ENCODE measurements around the gene MRPS31. TPM values are rescaled to one million over a fixed set of nuclear protein-coding genes. Genes with fewer than 3 reads are reported as not detected.
A peak's percentile ranks its signal among the peaks of the same experiment; 100 is the strongest.

The MRPS31 gene
- total RNA-seq = 10 to 100 TPM; 14.4 to 34.8 (median 17.4) TPM

GRCh38 chr13:40770934-40771618, at the start of gene MRPS31:
MRPS31 (minus strand) TSS chr13:40771190; CDS start chr13:40771136, 54 bp downstream.
- no peaks in the 10 kb centered on the region for H3K9me3 ChIP-seq
- H3K4me1 ChIP-seq = peaks cover 17% of the 10 kb centered on the region
- WGBS = under 1% methylated on average over 38 of the region's 52 CpGs
- DNase-seq (ENCODE audit: low spot score in 2 of 2) = peak; percentile 98
- peak within 1 kb of the TSS; percentile 90 for H3K4me3 ChIP-seq
- H3K36me3 ChIP-seq = peaks cover 6% of the 10 kb centered on the region
- no peak for TF ChIP-seq EP300 (IDR thresholded peaks at IDR 0.05)
- peak in 1 of 2 donors; percentile 59 for TF ChIP-seq POLR2A (IDR thresholded peaks at IDR 0.05)
- peak in 2 of 3 donors; percentile 22 to 90 for TF ChIP-seq POLR2AphosphoS5 (IDR thresholded peaks at IDR 0.05)
- H3K27ac ChIP-seq = peak within 1 kb of the TSS; percentile 91
- H3K27me3 ChIP-seq = no peaks in the 10 kb centered on the region

GRCh38 chr13:40819797-40820315, 48.9 kb upstream of the MRPS31 start:
- no peaks in the 10 kb centered on the region for H3K27me3 ChIP-seq
- no peaks in the 10 kb centered on the region for H3K4me1 ChIP-seq
- peaks cover 10% of the 10 kb centered on the region for H3K9me3 ChIP-seq
- no peak for DNase-seq (ENCODE audit: low spot score in 2 of 2)
- H3K36me3 ChIP-seq = peaks cover 4% of the 10 kb centered on the region
- no peak overlapping the region for H3K4me3 ChIP-seq
- no peak for TF ChIP-seq EP300 (IDR thresholded peaks at IDR 0.05)
- WGBS = 88% methylated on average over 1 of the region's 1 CpG
- no peak overlapping the region for H3K27ac ChIP-seq

DNA sequence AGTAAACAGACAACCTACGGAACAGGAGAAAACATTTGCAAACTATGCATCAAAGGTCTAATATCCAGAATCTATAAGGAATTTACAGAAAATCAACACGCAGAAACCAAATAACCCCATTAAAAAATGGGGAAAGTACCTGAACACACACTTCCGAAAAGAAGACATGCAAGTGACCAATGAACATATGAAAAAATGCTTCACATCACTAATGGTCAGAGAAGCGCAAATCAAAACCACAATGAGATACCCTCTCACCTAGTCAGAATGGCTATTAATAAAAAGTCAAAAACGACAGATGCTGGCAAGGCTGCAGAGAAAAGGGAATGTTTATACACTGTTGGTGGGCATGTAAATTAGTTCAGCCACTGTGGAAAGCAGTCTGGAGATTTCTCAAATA, 47.9 kb upstream of the MRPS31 start:
- Histone ChIP-seq H3K27me3 (no peaks in the 10 kb centered on the region), H3K9me3 (peaks cover 10% of the 10 kb centered on the region), H3K4me3 (no peak overlapping the region), H3K4me1 (no peaks in the 10 kb centered on the region), H3K36me3 (peaks cover 4% of the 10 kb centered on the region), H3K27ac (no peak overlapping the region)
- no peak for DNase-seq (ENCODE audit: low spot score in 2 of 2)
- WGBS = 92% methylated on average over 5 of the region's 5 CpGs
- TF ChIP-seq CTCF (IDR thresholded peaks at IDR 0.05) (no peak), POLR2A (IDR thresholded peaks at IDR 0.05) (no peak), EP300 (IDR thresholded peaks at IDR 0.05) (no peak), POLR2AphosphoS5 (IDR thresholded peaks at IDR 0.05) (no peak)

DNA sequence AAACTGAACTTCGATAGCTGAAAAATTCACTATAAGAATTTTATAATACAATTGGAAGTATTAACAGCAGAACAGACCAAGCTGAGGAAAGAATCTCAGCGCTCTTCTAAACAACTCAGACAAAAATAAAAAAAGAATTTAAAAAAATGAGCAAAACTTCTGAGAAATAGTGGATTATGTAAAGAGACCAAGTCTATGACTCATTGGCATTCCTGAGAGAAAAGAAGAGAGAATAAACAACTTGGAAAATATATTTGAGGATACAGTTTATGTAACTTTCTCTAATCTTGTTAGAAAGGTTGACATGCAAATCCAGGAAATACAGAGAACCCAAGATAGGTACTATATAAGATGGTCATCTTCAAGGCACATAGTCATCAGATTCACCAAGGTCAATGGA, 43.8 kb upstream of the MRPS31 start:
- 98% methylated on average over 2 of the region's 2 CpGs for WGBS
- Histone ChIP-seq H3K27ac (no peak overlapping the region), H3K4me1 (no peaks in the 10 kb centered on the region), H3K36me3 (peaks cover 25% of the 10 kb centered on the region), H3K9me3 (peaks cover 10% of the 10 kb centered on the region), H3K4me3 (no peak overlapping the region), H3K27me3 (no peaks in the 10 kb centered on the region)
- TF ChIP-seq POLR2AphosphoS5 (IDR thresholded peaks at IDR 0.05) (no peak), CTCF (IDR thresholded peaks at IDR 0.05) (no peak), EP300 (IDR thresholded peaks at IDR 0.05) (no peak), POLR2A (IDR thresholded peaks at IDR 0.05) (no peak)
- DNase-seq (ENCODE audit: low spot score in 2 of 2) = no peak

DNA sequence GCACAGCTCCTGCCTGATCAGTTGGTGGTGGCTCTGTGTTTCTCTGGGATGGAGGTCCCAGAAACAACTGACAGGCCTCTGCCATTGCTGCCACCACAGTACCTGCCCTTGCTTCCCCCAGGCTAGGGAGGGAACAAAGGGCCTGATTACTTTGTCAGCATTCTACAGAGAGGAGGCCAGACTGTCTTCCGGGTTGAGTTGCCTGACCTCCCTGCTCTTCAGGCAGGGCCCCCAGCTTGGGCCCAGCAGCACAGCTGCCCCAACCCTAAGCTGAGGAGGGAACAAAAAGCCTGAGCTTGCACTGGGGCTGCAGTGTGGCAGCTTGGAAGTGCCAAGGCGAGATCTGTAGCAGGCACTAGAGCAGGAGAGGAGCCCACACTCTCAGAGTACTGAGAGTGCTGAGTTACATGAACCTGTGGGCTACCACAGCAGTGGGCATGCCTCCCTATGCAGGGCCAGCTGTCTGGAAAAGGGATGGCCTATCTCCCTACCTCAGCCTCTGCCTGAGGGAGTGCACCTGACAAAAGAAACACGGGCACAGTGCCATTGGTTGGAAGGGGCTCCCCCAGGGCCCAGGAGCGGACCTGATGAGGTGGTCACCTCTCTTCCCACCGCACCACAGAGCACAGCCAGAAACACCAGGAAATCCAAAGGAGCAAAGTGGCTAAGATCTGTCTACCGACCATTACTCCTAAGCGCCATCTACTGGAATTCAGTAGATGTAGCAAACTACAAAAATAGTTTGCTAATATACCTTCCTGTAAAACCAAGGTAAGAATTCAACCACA, 42.9 kb upstream of the MRPS31 start:
- Histone ChIP-seq H3K36me3 (peaks cover 29% of the 10 kb centered on the region), H3K9me3 (peaks cover 10% of the 10 kb centered on the region), H3K27ac (no peak overlapping the region), H3K27me3 (no peaks in the 10 kb centered on the region), H3K4me3 (no peak overlapping the region), H3K4me1 (no peaks in the 10 kb centered on the region)
- WGBS = 69% methylated on average over 4 of the region's 7 CpGs
- TF ChIP-seq CTCF (IDR thresholded peaks at IDR 0.05) (no peak), POLR2AphosphoS5 (IDR thresholded peaks at IDR 0.05) (no peak), POLR2A (IDR thresholded peaks at IDR 0.05) (no peak), EP300 (IDR thresholded peaks at IDR 0.05) (no peak)
- no peak for DNase-seq (ENCODE audit: low spot score in 2 of 2)

Data from suprapubic skin (tissue), 4 donors.